DND-41 (cell line): ENCODE measurements around the gene UBE3B.

ENCODE experiments used
- ATAC-seq: fragments of 200-7000 bp; cut with Tn5 transposase; 3 replicates; pipeline ENCODE4 v1.9.1; 2021; ENCODE audit warnings: low read depth; ENCODE audit not compliant: insufficient read depth
- DNase-seq: peaks from one replicate; pipeline ENCODE4 v3.0.0-alpha.2; 2020
- H2AFZ ChIP-seq: 2 replicates; pipeline ENCODE4 v1.6.0; 2012; ENCODE audit warnings: low read depth, low read length
- H3K27ac ChIP-seq: 2 replicates; pipeline ENCODE4 v1.5.1; 2012; ENCODE audit warnings: low read length, inconsistent platforms
- H3K27me3 ChIP-seq: fragments of 200-600 bp; sonication (generic); 2 replicates; pipeline ENCODE4 v1.6.0; 2012; ENCODE audit warnings: low read length, mild to moderate bottlenecking, inconsistent platforms; ENCODE audit not compliant: insufficient read depth, poor library complexity
- H3K36me3 ChIP-seq: 2 replicates; pipeline ENCODE4 v1.5.1; 2012; ENCODE audit warnings: low read length, inconsistent platforms; ENCODE audit not compliant: insufficient read depth
- H3K4me1 ChIP-seq: 2 replicates; pipeline ENCODE4 v1.5.1; 2012; ENCODE audit warnings: mild to moderate bottlenecking, low read length; ENCODE audit not compliant: insufficient read depth
- H3K4me2 ChIP-seq: 2 replicates; pipeline ENCODE4 v1.6.0; 2012; ENCODE audit warnings: mild to moderate bottlenecking, moderate library complexity, low read length, inconsistent platforms; ENCODE audit not compliant: insufficient read depth
- H3K4me3 ChIP-seq, 2 experiments: fragments of 200-600 bp in 1 of 2; shearing (Covaris generic) in 1 of 2; 2 replicates each; pipeline ENCODE4 v1.5.1; 2012 to 2016; ENCODE audit warnings: inconsistent platforms in 2 of 2, low read length in 2 of 2, mild to moderate bottlenecking in 2 of 2, low read depth in 1 of 2, moderate library complexity in 1 of 2
- H3K79me2 ChIP-seq: 2 replicates; pipeline ENCODE4 v1.6.0; 2012; ENCODE audit warnings: low read length, inconsistent platforms; ENCODE audit not compliant: insufficient read depth
- H3K9ac ChIP-seq: 2 replicates; pipeline ENCODE4 v1.6.0; 2012; ENCODE audit warnings: low read depth, mild to moderate bottlenecking, inconsistent platforms, low read length, moderate library complexity
- H3K9me3 ChIP-seq: 2 replicates; pipeline ENCODE4 v1.5.1; 2012; ENCODE audit warnings: low read length, moderate library complexity, mild to moderate bottlenecking, inconsistent platforms; ENCODE audit not compliant: insufficient read depth, severe bottlenecking
- H4K20me1 ChIP-seq: 2 replicates; pipeline ENCODE4 v1.6.0; 2012; ENCODE audit warnings: low read length; ENCODE audit not compliant: insufficient read depth
- CTCF ChIP-seq: IDR thresholded peaks from 2 replicates; pipeline ENCODE4 v1.5.1; 2012; ENCODE audit warnings: borderline replicate concordance, low read length, moderate library complexity, mild to moderate bottlenecking; ENCODE audit not compliant: poor library complexity, severe bottlenecking; ENCODE audit errors: extremely low read depth
- EZH2 ChIP-seq: IDR thresholded peaks from 3 replicates; pipeline ENCODE4 v1.6.1; 2012; ENCODE audit warnings: borderline replicate concordance, low read depth, mild to moderate bottlenecking, moderate library complexity, low read length, inconsistent platforms; ENCODE audit not compliant: severe bottlenecking

Gene UBE3B

GRCh38 chr12:109535231-109535862 lies 57.9 kb downstream of the UBE3B start:
- no peaks in the 10 kb centered on the region for H3K9me3 ChIP-seq
- H3K27ac ChIP-seq = no peak overlapping the region
- H3K27me3 ChIP-seq = no peaks in the 10 kb centered on the region
- no peak overlapping the region for H3K9ac ChIP-seq
- no peaks in the 10 kb centered on the region for H4K20me1 ChIP-seq
- H3K4me2 ChIP-seq = no peak overlapping the region
- no peak overlapping the region for H3K4me3 ChIP-seq
- no peak for ATAC-seq
- no peak overlapping the region for H2AFZ ChIP-seq
- TF ChIP-seq CTCF = no peak
- no peak for TF ChIP-seq EZH2
- no peaks in the 10 kb centered on the region for H3K4me1 ChIP-seq
- H3K36me3 ChIP-seq = peaks cover 14% of the 10 kb centered on the region; the same call in 1 of the 2 replicates
- no peak for DNase-seq
- no peaks in the 10 kb centered on the region for H3K79me2 ChIP-seq

GRCh38 chr12:109535863-109536250 lies 58.4 kb downstream of the UBE3B start:
- Histone ChIP-seq H3K4me1 (no peaks in the 10 kb centered on the region), H2AFZ (no peak overlapping the region), H3K4me2 (no peak overlapping the region), H3K4me3 (no peak overlapping the region), H3K27me3 (no peaks in the 10 kb centered on the region), H3K36me3 (peaks cover 9% of the 10 kb centered on the region; the same call in 1 of the 2 replicates), H3K79me2 (no peaks in the 10 kb centered on the region), H4K20me1 (no peaks in the 10 kb centered on the region), H3K9ac (no peak overlapping the region), H3K9me3 (no peaks in the 10 kb centered on the region), H3K27ac (no peak overlapping the region)
- ATAC-seq = no peak
- DNase-seq = no peak
- no peak for TF ChIP-seq EZH2
- TF ChIP-seq CTCF = no peak

GRCh38 chr12:109537136-109537535 lies 59.7 kb downstream of the UBE3B start:
- Histone ChIP-seq H2AFZ (no peak overlapping the region), H3K9ac (no peak overlapping the region), H3K4me1 (no peaks in the 10 kb centered on the region), H3K4me3 (no peak overlapping the region), H3K27me3 (no peaks in the 10 kb centered on the region), H3K36me3 (0 out of 2 replicates have a peak, but pooled peaks cover 6% of the 10 kb centered on the region), H3K79me2 (no peaks in the 10 kb centered on the region), H3K9me3 (no peaks in the 10 kb centered on the region), H3K27ac (no peak overlapping the region), H4K20me1 (no peaks in the 10 kb centered on the region), H3K4me2 (no peak overlapping the region)
- ATAC-seq = no peak
- DNase-seq = no peak
- TF ChIP-seq CTCF (no peak), EZH2 (no peak)
